GM10248 (cell line): ENCODE results near the gene SLC13A5.

Experiments
- CTCF ChIA-PET: fragments of 300-600 bp; sonication (Branson Sonifier 250); formaldehyde crosslinking; extraction: SDS; loops from one replicate; lab custom pipeline; 2021; ENCODE audit warnings: antibody characterized with exemption; lab: Yijun Ruan, JAX
- POLR2A ChIA-PET: fragments of 350-650 bp; sonication (Branson Sonifier 250); formaldehyde crosslinking; extraction: SDS; loops from one replicate; lab custom pipeline; 2020; ENCODE audit warnings: antibody characterized with exemption; lab: Yijun Ruan, JAX
- DNase-seq: peaks from one replicate; pipeline ENCODE4 v3.0.0; 2012; ENCODE audit errors: extremely low spot score
- CTCF ChIP-seq: IDR thresholded peaks from 2 replicates; pipeline ENCODE4 v1.5.1; 2012; ENCODE audit warnings: mild to moderate bottlenecking, low read depth; ENCODE audit errors: extremely low read depth, missing control alignments, control extremely low read depth

Gene SLC13A5

GRCh38 chr17:6724009-6724408 is 10.8 kb upstream of the SLC13A5 start:
- DNase-seq: no peak
- ChIA-PET CTCF (no interaction called here), POLR2A (no interaction called here)
- TF ChIP-seq CTCF: no peak

GRCh38 chr17:6721744-6722143 is 8.6 kb upstream of the SLC13A5 start:
- POLR2A ChIA-PET: no interaction called here
- DNase-seq: no peak
- no peak for TF ChIP-seq CTCF
- CTCF ChIA-PET: no interaction called here

GRCh38 chr17:6716736-6717135 is 3.6 kb upstream of the SLC13A5 start:
- ChIA-PET POLR2A (no interaction called here), CTCF (interaction anchor here (1.0 kb wide), 1 partner anchor 107 kb away, joined by 3 read pairs; no protein-coding TSS in a partner anchor)
- DNase-seq: no peak
- TF ChIP-seq CTCF: no peak

GRCh38 chr17:6714315-6714874 is 1.2 kb upstream of the SLC13A5 start:
- TF ChIP-seq CTCF: no peak
- DNase-seq: no peak
- POLR2A ChIA-PET: no interaction called here
- CTCF ChIA-PET: interaction anchor here (1.7 kb wide), 1 partner anchor 12 kb away, joined by 6 read pairs; no protein-coding TSS in a partner anchor

- no peak for TF ChIP-seq CTCF
- CTCF ChIA-PET: interaction anchor here (1.7 kb wide), 1 partner anchor 12 kb away, joined by 6 read pairs; no protein-coding TSS in a partner anchor
- DNase-seq: no peak
- POLR2A ChIA-PET: no interaction called here
Measured at GRCh38 chr17:6713918-6714271, 726 bp upstream of the SLC13A5 start.

- no peak for DNase-seq
- TF ChIP-seq CTCF: no peak
- CTCF ChIA-PET: interaction anchor here (0.9 kb wide), 1 partner anchor 10 kb away, joined by 3 read pairs; no protein-coding TSS in a partner anchor
- POLR2A ChIA-PET: no interaction called here
Measured at GRCh38 chr17:6712854-6713129, 377 bp downstream of the SLC13A5 start.
